ENCODE data around the gene PSORS1C2.
"Not testable (repeated sequence)": the region's sequence is repeated elsewhere in the genome, so short reads cannot be mapped to it uniquely, and the experiment has no call there.

PSORS1C2 gene

DNA sequence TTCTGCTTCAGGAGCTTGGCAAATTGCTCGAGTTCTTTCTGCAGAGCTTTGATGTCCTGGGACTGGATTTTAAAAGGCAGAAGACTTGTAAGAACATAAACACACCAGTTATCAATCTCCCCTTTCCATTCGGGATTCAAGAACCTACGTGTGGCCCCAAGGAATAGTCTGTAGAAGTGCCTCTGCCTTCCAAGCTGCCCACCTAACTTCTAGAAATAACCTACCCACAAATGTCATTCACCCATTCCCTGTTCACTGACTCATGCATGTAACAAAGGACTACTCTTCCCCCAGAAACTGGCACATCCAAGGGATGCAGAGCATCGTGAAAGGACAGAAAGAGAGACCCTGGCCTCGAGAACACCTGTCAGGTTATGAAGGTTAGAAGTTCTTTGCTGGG, 27.1 kb upstream of the PSORS1C2 start:
- no peak for DNase-seq (ENCODE audit: low read depth in 2 of 2)

DNA sequence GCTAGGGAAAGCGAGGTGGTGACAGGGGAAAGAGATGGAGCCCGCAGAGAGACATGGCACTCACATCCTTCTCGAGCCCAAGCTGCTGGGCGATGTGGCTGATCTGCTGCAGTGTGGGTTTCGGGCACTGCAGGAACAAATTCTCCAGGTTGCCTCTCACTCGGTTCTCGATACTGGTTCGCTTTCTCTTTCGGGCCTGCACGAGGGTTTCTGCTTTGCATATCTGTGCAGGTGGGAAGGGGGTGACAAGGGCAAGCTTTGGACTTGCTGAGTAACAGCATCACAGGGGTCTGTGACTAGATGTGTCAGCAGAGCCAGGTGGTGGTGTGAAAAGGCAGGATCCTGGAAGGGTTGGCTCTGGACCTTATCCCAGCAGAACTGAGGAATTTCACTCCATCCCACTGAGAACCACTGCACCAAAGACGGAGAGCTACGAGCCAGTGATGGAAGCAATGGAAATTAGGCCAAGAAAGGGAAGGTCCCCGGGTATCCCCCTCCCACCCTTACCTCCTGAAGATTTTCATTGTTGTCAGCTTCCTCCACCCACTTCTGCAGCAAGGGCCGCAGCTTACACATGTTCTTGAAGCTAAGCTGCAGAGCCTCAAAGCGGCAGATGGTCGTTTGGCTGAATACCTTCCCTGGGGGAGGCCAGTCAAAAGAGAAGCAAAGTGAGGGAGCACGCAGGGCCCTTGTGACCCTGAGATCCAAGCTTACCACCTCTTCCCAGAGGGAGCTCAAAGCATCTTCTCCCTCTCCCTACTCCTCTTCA, 26.4 kb upstream of the PSORS1C2 start:
- not testable (repeated sequence) for DNase-seq (ENCODE audit: low read depth in 2 of 2)

DNA sequence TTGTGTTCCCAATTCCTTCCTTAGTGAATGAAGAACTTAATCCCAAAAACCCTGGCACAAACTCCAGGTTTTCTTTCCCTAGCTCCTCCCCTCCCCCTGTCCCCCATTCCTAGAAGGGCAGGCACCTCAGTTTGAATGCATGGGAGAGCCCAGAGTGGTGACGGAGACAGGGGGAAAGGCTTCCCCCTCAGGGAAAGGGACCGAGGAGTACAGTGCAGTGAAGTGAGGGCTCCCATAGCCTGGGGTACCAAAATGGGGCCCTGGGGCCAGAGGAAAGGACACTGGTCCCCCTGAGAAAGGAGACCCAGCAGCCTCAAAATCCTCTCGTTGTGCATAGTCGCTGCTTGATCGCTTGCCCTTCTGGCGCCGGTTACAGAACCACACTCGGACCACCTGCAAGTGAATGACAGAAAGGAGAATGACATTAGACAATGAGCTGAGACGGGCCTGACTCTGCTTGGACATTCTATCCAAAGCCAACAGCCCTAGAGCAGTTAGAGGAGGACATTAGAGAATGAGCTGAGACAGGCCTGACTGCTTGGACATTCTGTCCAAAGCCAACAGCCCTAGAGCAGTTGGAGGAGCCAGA, 25.7 kb upstream of the PSORS1C2 start:
- DNase-seq (ENCODE audit: low read depth in 2 of 2) = not testable (repeated sequence)

DNA sequence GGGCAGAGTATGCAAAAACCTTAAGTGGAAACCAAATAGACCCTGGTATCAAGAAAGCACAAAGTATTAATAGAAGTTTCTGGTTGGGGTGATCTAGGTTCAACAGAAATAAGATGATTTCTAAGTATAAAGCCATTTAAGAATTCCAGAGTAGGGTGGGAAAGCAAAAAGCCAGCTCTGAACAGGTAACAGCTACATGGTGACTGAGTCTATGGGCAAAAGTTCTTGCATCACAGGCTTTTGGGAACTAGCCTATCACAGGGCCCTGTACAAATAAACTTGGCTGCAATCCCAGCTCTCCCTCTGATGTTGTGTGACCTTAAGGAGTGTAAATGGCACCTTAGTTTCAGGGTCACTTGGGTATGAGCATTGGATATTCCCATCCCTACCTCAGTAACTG, 25.1 kb upstream of the PSORS1C2 start:
- no peak for DNase-seq (ENCODE audit: low read depth in 2 of 2)

DNA sequence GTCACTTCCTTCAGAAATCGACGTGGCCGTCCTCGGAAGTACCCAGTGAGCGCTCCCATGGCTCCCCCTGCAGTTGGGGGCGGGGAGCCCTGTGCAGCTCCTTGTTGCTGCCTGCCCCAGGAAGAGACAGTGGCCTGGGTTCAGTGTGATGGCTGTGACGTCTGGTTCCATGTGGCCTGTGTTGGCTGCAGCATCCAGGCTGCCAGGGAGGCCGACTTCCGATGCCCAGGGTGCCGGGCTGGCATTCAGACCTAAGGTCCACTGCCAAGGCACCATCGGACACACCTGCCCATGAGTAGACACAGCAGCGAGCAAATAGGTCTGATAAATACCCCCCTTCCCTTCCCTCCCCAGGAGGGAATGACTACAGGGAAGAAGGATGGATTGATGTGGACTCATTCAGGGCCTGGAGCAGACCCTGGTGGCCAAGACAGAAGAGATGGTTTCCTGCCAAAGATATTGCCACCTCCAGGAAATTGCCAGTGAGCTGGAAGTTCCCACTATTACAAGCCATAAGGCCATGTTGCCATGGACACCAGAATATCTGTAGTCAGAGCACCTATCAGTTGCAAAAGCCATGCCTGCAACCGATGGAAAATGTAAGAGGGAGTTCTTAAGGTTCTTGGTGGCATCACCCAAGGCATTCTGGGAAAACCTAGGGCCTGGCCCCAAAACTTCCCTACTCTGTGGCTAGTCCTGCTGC, 23.7 kb upstream of the PSORS1C2 start:
- no peak for DNase-seq (ENCODE audit: low read depth in 2 of 2)

DNA sequence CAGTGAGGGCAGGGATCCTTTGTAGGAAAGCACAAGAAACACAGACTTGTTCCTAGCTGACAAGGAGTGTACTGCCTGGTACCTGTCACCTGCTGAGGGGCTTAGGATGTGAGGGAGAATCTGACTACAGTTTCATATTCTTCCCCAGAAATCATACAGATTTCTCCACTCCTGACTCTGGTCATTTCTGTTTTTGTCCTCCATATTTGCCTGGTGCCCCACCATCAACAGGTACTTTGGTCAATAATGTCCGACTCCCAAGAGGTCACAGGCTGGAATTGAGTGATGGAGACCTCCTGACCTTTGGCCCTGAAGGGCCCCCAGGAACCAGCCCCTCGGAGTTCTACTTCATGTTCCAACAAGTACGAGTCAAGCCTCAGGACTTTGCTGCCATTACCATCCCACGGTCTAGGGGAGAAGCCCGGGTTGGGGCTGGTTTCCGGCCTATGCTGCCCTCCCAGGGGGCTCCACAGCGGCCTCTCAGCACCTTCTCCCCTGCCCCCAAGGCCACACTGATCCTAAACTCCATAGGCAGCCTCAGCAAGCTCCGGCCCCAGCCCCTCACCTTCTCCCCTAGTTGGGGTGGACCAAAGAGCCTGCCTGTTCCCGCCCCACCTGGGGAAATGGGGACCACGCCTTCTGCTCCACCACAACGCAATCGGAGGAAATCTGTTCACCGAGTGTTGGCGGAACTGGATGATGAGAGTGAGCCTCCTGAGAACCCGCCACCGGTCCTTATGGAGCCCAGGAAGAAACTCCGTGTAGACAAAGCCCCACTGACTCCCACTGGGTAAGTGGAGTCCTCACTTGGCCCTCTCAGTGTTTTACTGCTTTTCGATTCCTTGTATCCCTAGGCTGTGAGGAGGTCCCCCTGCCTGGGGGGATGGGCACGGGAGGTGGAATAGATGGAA, 22.6 kb upstream of the PSORS1C2 start:
- DNase-seq (ENCODE audit: low read depth in 2 of 2) = no peak

DNA sequence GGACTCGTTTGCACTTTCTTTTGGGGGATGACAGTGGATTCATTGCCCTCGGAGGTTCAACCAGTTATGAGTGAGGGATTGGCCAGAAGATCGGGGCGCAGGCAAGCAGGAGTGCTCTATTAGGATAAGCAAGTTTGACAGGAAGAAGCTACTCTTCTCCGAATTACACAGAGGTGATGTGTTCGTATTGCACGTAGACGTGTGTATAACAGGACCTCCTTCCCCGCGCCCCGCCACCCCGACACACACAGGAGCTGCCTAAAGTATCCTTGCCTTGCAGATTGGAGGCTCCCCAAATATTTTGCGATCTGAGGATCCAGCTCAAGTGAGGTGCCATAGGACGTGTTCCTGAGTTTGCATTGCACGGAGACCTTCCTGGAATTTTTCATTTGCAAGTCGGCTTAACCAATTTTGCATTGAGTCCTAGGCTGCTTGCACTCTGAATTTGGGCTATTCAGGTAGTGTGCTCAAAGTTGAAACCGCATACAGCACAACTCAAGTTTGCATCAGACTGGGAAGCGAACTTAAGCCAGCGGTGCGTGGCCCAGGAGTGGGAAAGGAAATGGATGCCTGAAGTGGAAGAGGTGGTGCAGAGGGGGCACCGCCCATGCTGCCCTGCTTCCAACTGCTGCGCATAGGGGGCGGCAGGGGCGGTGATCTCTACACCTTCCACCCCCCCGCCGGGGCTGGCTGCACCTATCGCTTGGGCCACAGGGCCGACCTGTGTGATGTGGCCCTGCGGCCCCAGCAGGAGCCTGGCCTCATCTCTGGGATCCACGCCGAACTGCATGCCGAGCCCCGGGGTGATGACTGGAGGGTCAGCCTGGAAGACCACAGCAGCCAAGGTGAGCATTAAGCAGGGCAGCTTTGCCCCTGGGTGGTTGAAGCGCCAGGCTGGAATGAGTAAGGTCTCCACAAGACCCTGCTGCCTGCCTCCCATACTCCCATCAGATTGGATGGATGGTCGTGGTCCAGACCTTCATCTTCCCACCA, 20.3 kb upstream of the PSORS1C2 start:
- no peak for DNase-seq (ENCODE audit: low read depth in 2 of 2)

DNA sequence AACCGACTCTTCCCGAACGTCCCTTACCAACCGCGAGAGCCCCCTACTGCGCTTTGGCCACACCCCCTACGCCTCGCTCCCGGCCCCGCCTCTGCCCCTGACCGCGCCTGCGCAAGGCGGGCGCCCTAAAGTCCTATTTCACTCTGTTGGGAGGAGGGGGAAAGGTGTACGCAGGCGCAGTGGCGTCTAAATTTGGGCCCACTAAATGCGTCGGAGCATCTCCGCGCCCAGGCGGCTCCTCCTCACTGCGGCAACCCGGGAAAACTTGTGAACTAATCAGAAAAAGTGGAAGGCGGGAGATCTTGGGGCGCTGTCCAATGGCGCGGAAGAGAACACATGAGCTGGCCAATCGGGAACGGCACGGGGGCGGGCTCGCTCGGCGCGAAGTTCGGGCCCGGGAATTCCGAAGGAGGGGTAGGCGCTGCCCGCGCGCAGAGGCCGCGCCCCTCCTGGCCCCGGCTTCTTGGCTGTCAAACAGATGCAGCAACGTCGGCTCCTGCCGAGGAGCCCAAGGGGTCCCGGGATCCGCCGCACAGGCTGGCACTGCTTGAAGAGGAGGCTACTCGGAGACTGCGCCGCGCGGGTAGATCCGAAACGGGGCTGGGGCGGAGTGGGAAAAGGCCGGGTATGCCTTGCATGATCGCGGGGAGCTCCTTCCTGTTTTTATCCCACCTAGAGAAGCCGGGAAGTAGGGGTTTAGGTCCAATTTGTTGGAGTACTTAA, 19.4 kb upstream of the PSORS1C2 start, which contains the start of gene TCF19:
TCF19 (plus strand) TSS at position 450 of the 723 bp plus-strand sequence. CDS start 881 bp downstream, outside the sequence.
- peak; percentile 99 for DNase-seq (ENCODE audit: low read depth in 2 of 2)

DNA sequence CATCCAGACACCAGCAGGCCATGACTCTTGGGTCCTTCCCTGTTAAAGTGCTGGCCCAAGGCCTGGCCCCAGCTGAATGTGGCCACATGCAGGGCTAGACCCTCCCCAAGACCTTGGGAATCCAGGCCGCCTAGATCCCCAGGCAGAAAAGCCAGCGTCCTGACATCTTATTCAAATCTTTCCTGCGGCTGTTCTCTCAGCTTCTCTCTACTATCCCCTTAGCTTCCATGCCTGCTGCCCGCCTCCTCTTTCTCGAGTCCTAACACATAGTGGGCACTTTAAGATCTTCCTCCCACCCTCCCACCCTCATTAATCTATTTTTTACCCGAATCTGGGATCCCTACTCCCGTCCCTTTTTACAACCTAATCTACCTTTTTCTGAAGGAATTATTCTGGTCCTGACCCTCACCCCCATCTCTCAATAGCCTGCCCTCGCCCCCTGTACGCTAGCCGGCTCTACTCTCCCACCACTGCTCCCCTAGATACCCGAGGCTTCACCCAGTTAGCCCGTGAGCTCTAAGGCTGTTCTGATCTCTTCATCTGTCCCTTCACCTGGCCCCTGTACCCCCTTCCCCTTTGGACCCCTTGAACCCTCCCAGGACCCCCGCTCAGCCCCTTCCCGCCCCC, 18.8 kb upstream of the PSORS1C2 start, which contains the start of gene CCHCR1:
CCHCR1 (minus strand) TSS at position 290 of the 627 bp plus-strand sequence; CDS start at position 88, 202 bp downstream.
- DNase-seq (ENCODE audit: low read depth in 2 of 2) = no peak

DNA sequence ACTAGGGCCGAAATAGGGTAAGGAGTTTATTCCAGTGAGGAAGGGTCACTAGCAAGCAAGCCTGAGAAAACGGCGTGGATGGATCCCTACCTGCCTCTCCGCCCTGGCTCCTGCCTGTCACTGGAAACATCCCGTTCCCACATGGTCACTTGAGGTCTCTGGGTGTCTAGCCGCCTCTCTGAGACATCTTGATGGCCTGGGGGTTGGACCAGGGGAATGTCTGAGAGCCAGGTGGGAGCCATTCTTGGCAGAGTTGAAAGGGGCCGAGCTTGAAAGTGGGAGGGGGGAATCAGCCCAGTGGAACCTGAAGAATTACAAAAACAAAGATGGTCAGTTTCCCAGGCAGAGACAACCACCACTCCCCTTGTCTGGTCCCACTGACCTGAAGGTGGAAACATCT, 17.8 kb upstream of the PSORS1C2 start:
- no peak for DNase-seq (ENCODE audit: low read depth in 2 of 2)

DNA sequence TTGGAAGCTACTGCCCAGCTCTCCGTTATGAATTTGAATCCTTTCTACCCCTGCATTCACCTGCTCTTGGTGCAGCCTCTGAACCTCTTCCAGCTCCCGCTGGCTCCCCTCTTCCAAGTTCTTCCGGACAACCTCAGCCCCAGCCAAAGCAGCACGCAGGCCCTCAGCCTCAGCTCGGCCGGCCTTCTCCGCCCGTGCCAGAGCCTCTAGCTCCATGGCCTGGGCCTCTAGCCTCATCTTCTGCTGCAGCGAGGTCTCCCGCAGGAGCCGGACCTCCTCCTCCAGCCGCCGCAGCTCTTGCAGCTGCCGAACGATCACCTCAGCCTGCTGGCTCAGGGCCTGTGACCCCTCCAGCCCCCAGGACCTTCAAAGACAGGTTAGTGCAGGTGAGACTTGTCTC, 15.6 kb upstream of the PSORS1C2 start:
- DNase-seq (ENCODE audit: low read depth in 2 of 2) = no peak

DNA sequence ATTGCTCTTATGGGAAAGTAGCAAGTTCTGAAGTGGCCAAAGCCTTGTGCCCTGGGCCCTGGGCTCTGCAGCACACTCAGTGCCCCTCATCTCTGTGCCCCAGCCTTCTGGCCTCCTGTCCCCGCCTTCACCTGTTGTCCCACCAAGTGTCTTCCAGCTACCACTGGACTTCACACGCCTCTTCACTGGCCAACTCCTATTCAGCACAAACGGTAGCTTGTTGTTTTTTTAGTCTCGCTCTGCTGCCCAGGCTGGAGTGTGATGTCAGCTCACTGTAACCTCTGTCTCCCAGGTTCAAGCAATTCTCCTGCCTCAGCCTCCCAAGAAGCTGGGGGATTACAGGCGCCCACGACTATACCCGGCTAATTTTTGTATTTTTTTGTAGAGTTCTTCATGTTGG, 13.9 kb upstream of the PSORS1C2 start:
- DNase-seq (ENCODE audit: low read depth in 2 of 2) = no peak

DNA sequence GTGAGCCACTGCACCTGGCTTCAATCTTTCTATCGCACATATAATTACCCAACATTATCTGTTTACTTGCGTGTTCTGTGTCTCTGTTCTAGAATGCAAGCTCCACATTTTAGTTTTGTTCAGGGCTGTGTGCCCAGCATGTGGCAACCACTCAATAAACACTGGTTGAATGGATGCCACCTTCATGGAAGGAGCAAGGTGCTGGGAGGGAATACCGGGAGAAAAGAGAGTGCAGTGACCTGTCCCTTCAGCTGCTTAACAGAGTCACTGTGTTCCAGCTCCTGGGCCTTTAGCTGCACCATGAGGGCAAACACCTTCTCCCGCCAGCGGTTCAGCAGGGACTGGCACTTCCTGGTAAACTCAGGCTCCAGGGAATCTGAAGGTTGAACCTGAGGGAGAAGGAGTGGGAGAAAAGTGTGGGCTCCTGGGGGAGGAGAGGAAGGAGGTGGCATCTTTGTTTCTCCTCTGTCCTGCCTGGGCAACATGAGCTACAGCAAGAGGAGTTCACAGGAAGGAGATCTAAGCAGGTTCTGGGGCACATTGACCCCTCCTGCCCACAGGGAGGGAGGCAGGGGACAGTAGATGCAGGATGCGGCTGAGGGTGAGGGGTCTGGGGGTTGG, 11.1 kb upstream of the PSORS1C2 start:
- DNase-seq (ENCODE audit: low read depth in 2 of 2) = no peak

DNA sequence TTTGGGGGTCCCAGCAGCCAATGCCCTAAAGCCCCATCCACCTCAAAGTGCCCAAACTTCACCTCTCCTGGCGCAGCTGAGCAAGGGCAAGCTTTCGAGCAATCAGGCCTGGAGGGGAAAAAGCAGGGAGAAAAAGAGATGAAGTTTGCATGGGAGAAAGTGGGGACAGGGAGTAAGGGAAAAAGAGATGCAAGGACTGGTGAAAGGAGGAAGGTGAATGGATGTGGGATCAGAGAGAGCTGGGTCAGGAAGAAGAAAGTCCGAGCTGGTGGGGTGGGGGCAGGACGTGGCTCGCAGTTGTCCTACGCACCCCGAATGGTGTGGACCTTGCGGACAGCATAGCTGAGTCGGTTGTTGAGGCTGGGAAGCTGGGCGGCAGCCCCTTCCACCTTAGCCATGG, 6.5 kb upstream of the PSORS1C2 start:
- no peak for DNase-seq (ENCODE audit: low read depth in 2 of 2)

DNA sequence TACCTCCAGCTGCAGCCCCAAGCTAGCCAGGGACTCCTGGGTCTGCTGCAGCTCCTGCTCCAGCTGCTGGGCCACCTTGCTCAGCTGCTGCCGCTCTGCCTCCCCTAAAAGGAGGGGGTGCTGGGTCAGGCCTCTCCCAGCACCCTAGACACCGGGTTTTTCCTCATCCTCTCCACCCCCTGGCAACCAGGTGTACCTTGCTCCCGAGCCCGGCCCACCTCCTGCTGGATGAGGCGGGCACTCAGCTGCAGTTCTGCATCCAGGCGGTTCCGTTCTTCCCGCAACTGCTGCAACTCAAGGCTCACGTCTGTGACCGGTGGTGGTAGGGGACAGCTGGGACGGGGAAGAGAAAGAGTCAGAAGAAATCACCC, 6.1 kb upstream of the PSORS1C2 start:
- no peak for DNase-seq (ENCODE audit: low read depth in 2 of 2)

DNA sequence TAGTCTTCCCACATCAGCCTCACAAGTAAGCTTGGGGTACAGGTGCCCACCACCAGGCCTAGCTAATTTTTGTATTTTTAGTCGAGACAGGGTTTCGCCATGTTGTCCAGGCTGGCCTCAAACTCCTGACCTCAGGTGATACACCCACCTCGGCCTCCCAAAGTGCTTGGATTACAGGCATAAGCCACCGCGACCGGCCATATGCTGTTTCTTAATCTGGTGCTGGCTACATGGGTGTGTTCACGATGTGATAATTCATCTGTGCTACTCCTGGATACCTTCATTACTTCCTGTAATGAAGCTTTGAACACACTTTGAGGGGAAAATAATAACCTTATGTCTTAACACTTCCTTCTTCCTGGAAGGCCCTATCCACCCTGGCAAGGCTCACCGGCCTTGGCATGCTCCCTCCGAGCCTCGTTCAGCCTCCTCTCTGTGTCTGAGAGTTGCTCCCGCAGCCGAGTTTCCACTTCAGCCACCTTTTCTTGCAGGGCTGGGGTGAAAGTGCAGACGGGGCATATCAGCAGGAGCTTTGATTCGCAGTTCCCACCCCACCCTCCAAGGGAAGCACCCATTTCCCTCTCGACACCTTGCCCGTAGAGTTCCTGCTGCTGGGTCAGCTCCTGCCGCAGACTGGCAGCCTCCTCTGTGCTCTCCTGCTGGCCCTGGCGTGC, 5.6 kb upstream of the PSORS1C2 start:
- no peak for DNase-seq (ENCODE audit: low read depth in 2 of 2)

DNA sequence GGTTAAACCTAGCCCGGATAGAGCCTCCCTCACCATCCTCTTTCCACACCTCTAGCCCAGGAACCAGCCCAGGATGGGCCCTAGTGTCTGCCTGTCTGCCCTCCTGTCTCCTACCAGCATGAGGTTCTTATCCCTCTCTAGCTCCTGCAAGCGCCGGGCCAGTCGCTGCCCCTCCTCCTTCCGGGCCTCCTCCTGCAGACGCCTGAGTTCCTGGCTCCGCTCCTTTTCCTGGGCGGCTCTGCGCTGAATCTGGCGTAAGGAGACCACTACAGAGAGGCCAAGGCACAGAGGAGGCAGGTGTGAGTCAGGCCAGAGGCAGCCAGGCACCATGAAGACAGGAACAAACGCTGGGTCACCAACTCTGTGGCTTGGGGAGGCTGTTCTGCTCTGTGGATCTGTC, 4.3 kb upstream of the PSORS1C2 start:
- DNase-seq (ENCODE audit: low read depth in 2 of 2) = peak; percentile 40

DNA sequence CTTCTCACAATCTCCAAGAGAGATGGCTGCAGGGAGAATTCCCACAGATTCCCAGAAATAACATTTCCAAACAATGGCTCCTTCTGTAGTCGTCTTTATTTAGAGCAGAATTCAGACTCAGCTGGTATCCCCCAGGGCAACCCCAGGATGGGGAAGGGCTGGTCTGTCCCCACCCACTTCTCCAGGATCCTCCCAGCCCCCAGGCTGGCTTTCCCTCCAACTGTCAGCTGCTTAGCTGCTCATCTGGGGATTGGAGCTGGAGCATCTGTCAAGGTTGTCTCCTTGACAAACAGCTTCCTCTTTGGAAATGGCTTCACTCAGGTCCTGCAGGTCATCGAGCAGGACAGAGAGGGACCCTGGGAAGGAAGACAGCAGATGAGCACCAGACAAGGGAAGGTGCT, 3.5 kb upstream of the PSORS1C2 start:
- no peak for DNase-seq (ENCODE audit: low read depth in 2 of 2)
